GM12878 (cell line): ENCODE results near the gene COIL. TPM values are rescaled to one million over a fixed set of nuclear protein-coding genes. Genes with fewer than 3 reads are reported as not detected.

Experiments
- CBX5 ChIP-seq: sonication (generic); IDR thresholded peaks from 2 replicates; pipeline ENCODE4 v1.6.1; 2016; ENCODE audit warnings: low read depth, moderate library complexity, mild to moderate bottlenecking, inconsistent platforms
- CEBPB ChIP-seq, 2 experiments: fragments of 150-350 bp in 1 of 2; IDR thresholded peaks; 2 replicates each; pipeline ENCODE4 v1.6.1; 2012 to 2014; ENCODE audit warnings: low read depth in 2 of 2, low read length in 2 of 2, borderline replicate concordance in 1 of 2, inconsistent platforms in 1 of 2
- CHD4 ChIP-seq: fragments of 200-600 bp; sonication (generic); IDR thresholded peaks from 2 replicates; pipeline ENCODE4 v1.6.1; 2016; ENCODE audit warnings: mild to moderate bottlenecking
- EED ChIP-seq: sonication (generic); IDR thresholded peaks from 2 replicates; pipeline ENCODE4 v1.6.1; 2016; ENCODE audit warnings: antibody characterized with exemption, low read depth
- HDAC6 ChIP-seq: fragments of 200-600 bp; sonication (generic); IDR thresholded peaks from one replicate; pipeline ENCODE4 v1.8.0; 2017; ENCODE audit warnings: antibody characterized with exemption; ENCODE audit not compliant: unreplicated experiment
- IKZF2 ChIP-seq, 2 experiments: fragments of 450-650 bp; IDR thresholded peaks; 2 replicates each; pipeline ENCODE4 v1.6.1; 2017; ENCODE audit warnings: mild to moderate bottlenecking in 2 of 2, moderate library complexity in 2 of 2
- IRF3 ChIP-seq: fragments of 450-650 bp; IDR thresholded peaks from 2 replicates; pipeline ENCODE4 v1.6.1; 2014; ENCODE audit warnings: mild to moderate bottlenecking
- MXI1 ChIP-seq: fragments of 150-350 bp; IDR thresholded peaks from 2 replicates; pipeline ENCODE4 v1.6.1; 2011; ENCODE audit warnings: low read depth, mild to moderate bottlenecking, inconsistent platforms, low read length, improper control_type of control experiment
- NKRF ChIP-seq: fragments of 450-650 bp; conservative IDR thresholded peaks from 2 replicates; pipeline ENCODE4 v1.6.1; 2017; ENCODE audit warnings: mild to moderate bottlenecking, moderate library complexity
- NR2C2 ChIP-seq: IDR thresholded peaks from 2 replicates; pipeline ENCODE4 v1.6.1; 2011; ENCODE audit warnings: borderline replicate concordance, low read depth; ENCODE audit not compliant: control insufficient read depth, insufficient read length
- NR2F1 ChIP-seq: fragments of 450-650 bp; conservative IDR thresholded peaks from 2 replicates; pipeline ENCODE4 v1.6.1; 2017; ENCODE audit warnings: mild to moderate bottlenecking
- RBBP5 ChIP-seq: fragments of 200-600 bp; sonication (generic); conservative IDR thresholded peaks from 2 replicates; pipeline ENCODE4 v1.6.1; 2016
- RELA ChIP-seq: fragments of 450-650 bp; IDR thresholded peaks from 2 replicates; pipeline ENCODE4 v1.8.0; 2014; ENCODE audit warnings: borderline replicate concordance; ENCODE audit not compliant: partially characterized antibody
- RUNX3 ChIP-seq: IDR thresholded peaks from 2 replicates; pipeline ENCODE4 v1.6.1; 2012; ENCODE audit warnings: low read length, inconsistent platforms
- SKIL ChIP-seq: fragments of 450-650 bp; IDR thresholded peaks from 2 replicates; pipeline ENCODE4 v1.6.1; 2017; ENCODE audit warnings: mild to moderate bottlenecking, low read depth, inconsistent platforms; ENCODE audit not compliant: poor library complexity, severe bottlenecking
- SMC3 ChIP-seq: IDR thresholded peaks from 2 replicates; pipeline ENCODE4 v1.6.1; 2011; ENCODE audit warnings: low read length, improper control_type of control experiment, borderline replicate concordance
- SUZ12 ChIP-seq: fragments of 200-600 bp; sonication (generic); IDR thresholded peaks from one replicate; pipeline ENCODE4 v1.6.1; 2018; ENCODE audit warnings: antibody characterized with exemption, mild to moderate bottlenecking; ENCODE audit not compliant: unreplicated experiment
- TCF12 ChIP-seq: IDR thresholded peaks from 2 replicates; pipeline ENCODE4 v1.6.1; 2011; ENCODE audit warnings: low read depth, mild to moderate bottlenecking, low read length
- WRNIP1 ChIP-seq: IDR thresholded peaks from 2 replicates; pipeline ENCODE4 v1.6.1; 2011; ENCODE audit warnings: low read depth, low read length, improper control_type of control experiment, borderline replicate concordance
- polyA plus RNA-seq, 11 experiments: library from polyadenylated mRNA; depleted of rRNA in 4 of 11; unstranded in 6 of 11; stranded (reverse) in 5 of 11; fragments of >200 nt; fragmentation: Nextera tagmentation in 4 of 11; fragmentation: Illumina TruSeq in 1 of 11; extraction: Ambion mirVana in 4 of 11; extraction: Trizol in 1 of 11; gene quantifications; 1 replicate in 1 of 11; 2 replicates in 10 of 11; pipeline versions ENCODE4 v1.2.1 to v1.2.3, GENCODE V29; 2011 to 2016; ENCODE audit warnings: inconsistent platforms in 2 of 11, missing spikeins in 2 of 11, low read depth in 1 of 11
- total RNA-seq, 4 experiments: library from RNA; depleted of rRNA in 3 of 4; stranded (reverse); fragments of >200 nt in 3 of 4; fragmentation: Illumina TruSeq in 1 of 4; extraction: Trizol in 1 of 4; gene quantifications; 2 replicates each; pipeline versions ENCODE4 v1.2.1 to v1.2.3, GENCODE V29; 2013 to 2021
- TF ChIP-seq, protein P1 (sequence below): fragments of 450-650 bp; IDR thresholded peaks from 2 replicates; pipeline ENCODE4 v1.6.1; 2016; ENCODE audit warnings: mild to moderate bottlenecking
- TF ChIP-seq, protein P2 (sequence below): fragments of 450-650 bp; formaldehyde crosslinking; IDR thresholded peaks from 2 replicates; pipeline ENCODE4 v1.4.0; 2020; ENCODE audit warnings: mild to moderate bottlenecking, moderate library complexity

COIL gene
- total and polyA plus RNA-seq, 10 of the 15 experiments (the other 5 are each of a cell fraction or from before 2014, with no cell fraction given) = 13.7 to 24.3 (median 17.4) TPM

- TF ChIP-seq EED (peak; percentile 52), TCF12 (no peak), NKRF (0 out of 2 replicates have a peak, but pooled peaks have one; percentile 16), SKIL (no peak), CHD4 (no peak), IKZF2 (IDR thresholded peaks at IDR 0.05) (peak; percentile 45 to 54; a peak in 3 of 4 replicates), RBBP5 (no peak), RUNX3 (0 out of 2 replicates have a peak, but pooled peaks have one; percentile 2), NR2F1 (no peak), CEBPB (IDR thresholded peaks at IDR 0.05; ENCODE audit: borderline replicate concordance in 1 of 2, low read depth in 2 of 2, low read length in 2 of 2) (no peak), RELA (no peak), CBX5 (no peak), HDAC6 (no peak), MXI1 (peak; percentile 85), SMC3 (no peak), NR2C2 (no peak), IRF3 (no peak), SUZ12 (no peak), WRNIP1 (no peak)
- TF ChIP-seq, protein P1, sequence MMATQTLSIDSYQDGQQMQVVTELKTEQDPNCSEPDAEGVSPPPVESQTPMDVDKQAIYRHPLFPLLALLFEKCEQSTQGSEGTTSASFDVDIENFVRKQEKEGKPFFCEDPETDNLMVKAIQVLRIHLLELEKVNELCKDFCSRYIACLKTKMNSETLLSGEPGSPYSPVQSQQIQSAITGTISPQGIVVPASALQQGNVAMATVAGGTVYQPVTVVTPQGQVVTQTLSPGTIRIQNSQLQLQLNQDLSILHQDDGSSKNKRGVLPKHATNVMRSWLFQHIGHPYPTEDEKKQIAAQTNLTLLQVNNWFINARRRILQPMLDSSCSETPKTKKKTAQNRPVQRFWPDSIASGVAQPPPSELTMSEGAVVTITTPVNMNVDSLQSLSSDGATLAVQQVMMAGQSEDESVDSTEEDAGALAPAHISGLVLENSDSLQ = peak; percentile 96
- TF ChIP-seq, protein P2, sequence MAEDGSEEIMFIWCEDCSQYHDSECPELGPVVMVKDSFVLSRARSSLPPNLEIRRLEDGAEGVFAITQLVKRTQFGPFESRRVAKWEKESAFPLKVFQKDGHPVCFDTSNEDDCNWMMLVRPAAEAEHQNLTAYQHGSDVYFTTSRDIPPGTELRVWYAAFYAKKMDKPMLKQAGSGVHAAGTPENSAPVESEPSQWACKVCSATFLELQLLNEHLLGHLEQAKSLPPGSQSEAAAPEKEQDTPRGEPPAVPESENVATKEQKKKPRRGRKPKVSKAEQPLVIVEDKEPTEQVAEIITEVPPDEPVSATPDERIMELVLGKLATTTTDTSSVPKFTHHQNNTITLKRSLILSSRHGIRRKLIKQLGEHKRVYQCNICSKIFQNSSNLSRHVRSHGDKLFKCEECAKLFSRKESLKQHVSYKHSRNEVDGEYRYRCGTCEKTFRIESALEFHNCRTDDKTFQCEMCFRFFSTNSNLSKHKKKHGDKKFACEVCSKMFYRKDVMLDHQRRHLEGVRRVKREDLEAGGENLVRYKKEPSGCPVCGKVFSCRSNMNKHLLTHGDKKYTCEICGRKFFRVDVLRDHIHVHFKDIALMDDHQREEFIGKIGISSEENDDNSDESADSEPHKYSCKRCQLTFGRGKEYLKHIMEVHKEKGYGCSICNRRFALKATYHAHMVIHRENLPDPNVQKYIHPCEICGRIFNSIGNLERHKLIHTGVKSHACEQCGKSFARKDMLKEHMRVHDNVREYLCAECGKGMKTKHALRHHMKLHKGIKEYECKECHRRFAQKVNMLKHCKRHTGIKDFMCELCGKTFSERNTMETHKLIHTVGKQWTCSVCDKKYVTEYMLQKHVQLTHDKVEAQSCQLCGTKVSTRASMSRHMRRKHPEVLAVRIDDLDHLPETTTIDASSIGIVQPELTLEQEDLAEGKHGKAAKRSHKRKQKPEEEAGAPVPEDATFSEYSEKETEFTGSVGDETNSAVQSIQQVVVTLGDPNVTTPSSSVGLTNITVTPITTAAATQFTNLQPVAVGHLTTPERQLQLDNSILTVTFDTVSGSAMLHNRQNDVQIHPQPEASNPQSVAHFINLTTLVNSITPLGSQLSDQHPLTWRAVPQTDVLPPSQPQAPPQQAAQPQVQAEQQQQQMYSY (CRISPR knock-in tag) = no peak
Measured at GRCh38 chr17:56908001-56908542, 52.8 kb downstream of the COIL start (continued).
